Hepatocyte (in vitro differentiated cells): ENCODE results near the gene LAMB4. TPM values are rescaled to one million over a fixed set of nuclear protein-coding genes. Genes with fewer than 3 reads are reported as not detected.
"Not testable (repeated sequence)": the region's sequence is repeated elsewhere in the genome, so short reads cannot be mapped to it uniquely, and the experiment has no call there.

Source experiments
- DNase-seq: peaks from one replicate; pipeline ENCODE4 v3.0.0-alpha.2; 2016; ENCODE audit warnings: low spot score
- H2AFZ ChIP-seq: fragments of 200-600 bp; sonication (generic); 2 replicates; pipeline ENCODE4 v1.6.0; 2016; ENCODE audit warnings: antibody characterized with exemption, mild to moderate bottlenecking
- H3K27ac ChIP-seq: fragments of 200-600 bp; sonication (generic); 2 replicates; pipeline ENCODE4 v1.5.1; 2016; ENCODE audit warnings: mild to moderate bottlenecking
- H3K27me3 ChIP-seq: fragments of 200-600 bp; sonication (generic); 2 replicates; pipeline ENCODE4 v1.6.1; 2016
- H3K36me3 ChIP-seq: fragments of 200-600 bp; sonication (generic); replicated peaks from 2 replicates; pipeline ENCODE4 v1.5.1; 2016; ENCODE audit warnings: low read depth; ENCODE audit not compliant: insufficient read depth
- H3K4me1 ChIP-seq: fragments of 200-600 bp; sonication (generic); 2 replicates; pipeline ENCODE4 v1.5.1; 2016; ENCODE audit warnings: mild to moderate bottlenecking, moderate library complexity; ENCODE audit not compliant: insufficient read depth
- H3K4me2 ChIP-seq: fragments of 200-600 bp; sonication (generic); 2 replicates; pipeline ENCODE4 v1.6.0; 2016
- H3K4me3 ChIP-seq: fragments of 200-600 bp; sonication (generic); 2 replicates; pipeline ENCODE4 v1.5.1; 2016; ENCODE audit warnings: mild to moderate bottlenecking
- H3K79me2 ChIP-seq: fragments of 200-600 bp; sonication (generic); 2 replicates; pipeline ENCODE4 v1.6.0; 2017; ENCODE audit warnings: mild to moderate bottlenecking
- H3K9me2 ChIP-seq: fragments of 200-600 bp; sonication (generic); replicated peaks from 2 replicates; pipeline ENCODE4 v1.6.0; 2017; ENCODE audit warnings: mild to moderate bottlenecking; ENCODE audit not compliant: insufficient read depth
- H3K9me3 ChIP-seq: fragments of 200-600 bp; sonication (generic); 2 replicates; pipeline ENCODE4 v1.5.1; 2016; ENCODE audit warnings: low read depth, mild to moderate bottlenecking
- H4K20me1 ChIP-seq: fragments of 200-600 bp; sonication (generic); 2 replicates; pipeline ENCODE4 v1.6.0; 2016; ENCODE audit warnings: mild to moderate bottlenecking; ENCODE audit not compliant: insufficient read depth, poor library complexity, severe bottlenecking
- EZH2 ChIP-seq: fragments of 200-600 bp; sonication (generic); IDR thresholded peaks from 2 replicates; pipeline ENCODE4 v1.6.1; 2016; ENCODE audit warnings: antibody characterized with exemption, mild to moderate bottlenecking, borderline replicate concordance
- EZH2phosphoT487 ChIP-seq: fragments of 200-600 bp; sonication (generic); IDR thresholded peaks from one replicate; pipeline ENCODE4 v1.6.1; 2018; ENCODE audit warnings: antibody characterized with exemption, mild to moderate bottlenecking, low read depth, moderate library complexity; ENCODE audit not compliant: unreplicated experiment, severe bottlenecking
- WGBS: methylation state at CpG from one replicate; pipeline ENCODE4 v1.1.6; 2016; ENCODE audit warnings: low lambda C conversion rate; ENCODE audit errors: missing lambda C conversion rate; 5-methylcytosine and 5-hydroxymethylcytosine counted together
- polyA plus RNA-seq: library from polyadenylated mRNA; unstranded; fragments of >200 nt; fragmentation: Nextera tagmentation; extraction: Ambion mirVana; gene quantifications from 2 replicates; pipeline ENCODE4 v1.2.1, GENCODE V29; 2016
- total RNA-seq: library from RNA; depleted of rRNA; stranded (reverse); fragments of >200 nt; gene quantifications from 2 replicates; pipeline ENCODE4 v1.2.3, GENCODE V29; 2014
- TF ChIP-seq, protein P1 (sequence below): fragments of 200-600 bp; sonication (generic); IDR thresholded peaks from 2 replicates; pipeline ENCODE4 v1.5.1; 2016; ENCODE audit warnings: antibody characterized with exemption, mild to moderate bottlenecking; ENCODE audit not compliant: poor library complexity

The LAMB4 gene
- total and polyA plus RNA-seq, 2 experiments from 2014 or later: 1.3 to 1.9 TPM

DNA sequence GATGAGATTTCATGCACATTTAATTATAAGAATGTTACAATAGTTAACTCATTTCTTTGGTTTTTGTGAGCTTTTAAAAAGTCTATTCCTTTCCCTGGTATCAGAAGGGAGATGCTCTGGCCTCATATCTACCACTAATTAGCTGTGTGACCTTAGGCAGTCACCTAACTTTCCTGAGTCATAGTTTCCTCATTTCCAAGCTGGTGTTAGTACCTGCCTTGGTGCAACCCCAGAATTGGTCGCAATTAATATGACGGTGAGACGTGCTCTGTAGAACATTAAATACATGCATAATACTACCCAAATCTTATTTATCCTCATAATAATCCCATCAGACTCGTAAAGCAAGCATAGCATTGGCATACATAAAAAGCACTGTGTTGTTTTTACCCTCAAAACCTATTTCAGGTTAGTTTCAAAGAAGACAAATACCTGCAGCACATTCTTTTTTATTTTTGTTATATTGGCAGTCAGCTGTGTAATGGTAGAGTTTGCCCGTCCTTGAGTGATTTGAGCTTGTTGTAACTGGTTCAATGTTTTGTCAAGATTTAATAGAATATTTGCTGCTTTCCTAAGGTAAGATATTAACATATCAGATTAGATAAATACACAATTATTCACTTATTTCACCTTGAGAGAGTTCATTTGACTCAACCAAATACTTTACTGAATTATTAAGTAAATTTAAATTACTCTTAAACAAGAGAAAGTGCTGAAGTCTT is 96.2 kb downstream of the LAMB4 start:
- TF ChIP-seq EZH2phosphoT487 (no peak), EZH2 (no peak)
- TF ChIP-seq, protein P1, sequence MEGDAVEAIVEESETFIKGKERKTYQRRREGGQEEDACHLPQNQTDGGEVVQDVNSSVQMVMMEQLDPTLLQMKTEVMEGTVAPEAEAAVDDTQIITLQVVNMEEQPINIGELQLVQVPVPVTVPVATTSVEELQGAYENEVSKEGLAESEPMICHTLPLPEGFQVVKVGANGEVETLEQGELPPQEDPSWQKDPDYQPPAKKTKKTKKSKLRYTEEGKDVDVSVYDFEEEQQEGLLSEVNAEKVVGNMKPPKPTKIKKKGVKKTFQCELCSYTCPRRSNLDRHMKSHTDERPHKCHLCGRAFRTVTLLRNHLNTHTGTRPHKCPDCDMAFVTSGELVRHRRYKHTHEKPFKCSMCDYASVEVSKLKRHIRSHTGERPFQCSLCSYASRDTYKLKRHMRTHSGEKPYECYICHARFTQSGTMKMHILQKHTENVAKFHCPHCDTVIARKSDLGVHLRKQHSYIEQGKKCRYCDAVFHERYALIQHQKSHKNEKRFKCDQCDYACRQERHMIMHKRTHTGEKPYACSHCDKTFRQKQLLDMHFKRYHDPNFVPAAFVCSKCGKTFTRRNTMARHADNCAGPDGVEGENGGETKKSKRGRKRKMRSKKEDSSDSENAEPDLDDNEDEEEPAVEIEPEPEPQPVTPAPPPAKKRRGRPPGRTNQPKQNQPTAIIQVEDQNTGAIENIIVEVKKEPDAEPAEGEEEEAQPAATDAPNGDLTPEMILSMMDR: no peak
- Histone ChIP-seq H3K36me3 (no peaks in the 10 kb centered on the region), H3K9me3 (no peaks in the 10 kb centered on the region), H3K27me3 (no peaks in the 10 kb centered on the region), H2AFZ (no peak overlapping the region), H3K9me2 (no peaks in the 10 kb centered on the region), H3K27ac (peak overlapping the region; percentile 12), H3K4me2 (no peak overlapping the region), H3K4me3 (no peak overlapping the region), H3K4me1 (peaks cover 12% of the 10 kb centered on the region), H3K79me2 (no peaks in the 10 kb centered on the region), H4K20me1 (no peaks in the 10 kb centered on the region)
- WGBS: 78% methylated on average over 5 of the region's 5 CpGs
- DNase-seq: no peak

DNA sequence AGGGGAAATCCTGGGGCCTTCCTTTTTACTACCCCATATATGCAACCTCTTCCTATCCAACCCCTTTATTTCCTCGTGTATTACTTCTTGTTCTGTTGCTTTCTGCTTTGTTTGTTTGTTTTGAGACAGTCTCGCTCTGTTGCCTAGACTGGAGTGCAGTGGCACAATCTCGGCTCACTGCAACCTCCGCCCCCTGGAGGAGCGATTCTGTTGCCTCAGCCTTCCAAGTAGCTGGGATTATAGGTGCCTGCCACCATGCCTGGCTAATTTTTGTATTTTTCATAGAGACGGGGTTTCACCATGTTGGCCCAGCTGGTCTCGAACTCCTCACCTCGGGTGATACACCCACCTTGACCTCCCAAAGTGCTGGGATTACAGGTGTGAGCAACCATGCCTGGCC is 96.9 kb downstream of the LAMB4 start:
- H2AFZ ChIP-seq, H3K4me3 ChIP-seq, H3K9me2 ChIP-seq, H3K36me3 ChIP-seq, H3K9me3 ChIP-seq, H3K79me2 ChIP-seq, H3K27me3 ChIP-seq, DNase-seq, H4K20me1 ChIP-seq, H3K27ac ChIP-seq, H3K4me2 ChIP-seq: not testable (repeated sequence)
- 89% methylated on average over 8 of the region's 8 CpGs for WGBS
- peaks cover 12% of the 10 kb centered on the region for H3K4me1 ChIP-seq

DNA sequence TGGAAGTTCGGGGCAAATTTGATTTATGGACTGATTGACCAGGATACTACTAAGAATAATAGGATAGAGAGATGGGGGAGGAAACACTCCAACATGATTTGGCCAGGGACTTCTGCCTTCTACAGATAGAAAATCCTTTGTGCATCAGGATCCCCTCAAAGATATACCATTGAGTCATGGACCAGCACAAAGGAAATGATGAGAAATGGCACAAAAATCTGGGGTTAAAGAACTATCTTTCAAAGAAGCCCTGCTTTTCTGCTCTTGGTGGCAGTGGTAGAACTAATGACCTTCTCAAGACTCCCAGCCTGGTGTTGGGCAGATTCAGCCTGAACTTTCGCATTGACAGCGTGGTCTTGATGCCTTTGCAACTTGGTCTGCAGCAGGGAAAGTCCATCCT is 99.6 kb downstream of the LAMB4 start:
- no peak overlapping the region for H3K4me2 ChIP-seq
- peaks cover 12% of the 10 kb centered on the region for H3K4me1 ChIP-seq

DNA sequence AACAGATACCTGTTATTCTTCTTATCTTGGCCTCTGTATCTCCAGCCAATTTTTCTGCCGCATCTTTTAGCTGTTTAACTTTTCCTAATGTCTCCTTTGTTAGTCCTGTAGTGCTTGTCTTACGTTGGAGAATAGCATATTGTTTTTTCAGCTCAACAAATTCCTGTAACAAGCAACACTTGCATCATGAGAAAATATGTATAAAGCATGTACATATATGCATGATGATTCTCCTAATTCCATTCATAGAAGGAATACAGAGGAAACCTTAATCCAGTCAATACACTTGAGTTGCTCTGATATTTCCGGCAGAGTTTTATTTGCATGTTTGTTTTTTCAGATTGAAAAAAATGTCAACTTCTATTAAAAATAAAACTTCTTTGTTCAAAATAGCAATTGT is 101.1 kb downstream of the LAMB4 start:
- Histone ChIP-seq H3K4me1 (peaks cover 7% of the 10 kb centered on the region), H3K4me2 (no peak overlapping the region), H3K27me3 (no peaks in the 10 kb centered on the region), H3K27ac (no peak overlapping the region), H4K20me1 (no peaks in the 10 kb centered on the region), H3K9me2 (no peaks in the 10 kb centered on the region), H3K4me3 (no peak overlapping the region), H3K36me3 (no peaks in the 10 kb centered on the region), H2AFZ (no peak overlapping the region), H3K9me3 (no peaks in the 10 kb centered on the region), H3K79me2 (no peaks in the 10 kb centered on the region)
- no peak for DNase-seq
- WGBS: 93% methylated on average over 3 of the region's 3 CpGs
- TF ChIP-seq EZH2 (no peak), EZH2phosphoT487 (no peak)
- TF ChIP-seq, protein P1: no peak

More for the DNA sequence above, 99.6 kb downstream of the LAMB4 start:
- no peak overlapping the region for H3K27ac ChIP-seq
- no peak for DNase-seq
- no peaks in the 10 kb centered on the region for H4K20me1 ChIP-seq
- no peak overlapping the region for H3K4me3 ChIP-seq
- no peaks in the 10 kb centered on the region for H3K9me2 ChIP-seq
- no peaks in the 10 kb centered on the region for H3K9me3 ChIP-seq
- H3K27me3 ChIP-seq: no peaks in the 10 kb centered on the region
- no peaks in the 10 kb centered on the region for H3K36me3 ChIP-seq
- WGBS: 97% methylated on average over 3 of the region's 3 CpGs
- TF ChIP-seq, protein P1: no peak
- TF ChIP-seq EZH2: no peak
- no peak for TF ChIP-seq EZH2phosphoT487
- no peak overlapping the region for H2AFZ ChIP-seq
- no peaks in the 10 kb centered on the region for H3K79me2 ChIP-seq
